ENCODE data around the gene URB1.

Gene URB1

DNA sequence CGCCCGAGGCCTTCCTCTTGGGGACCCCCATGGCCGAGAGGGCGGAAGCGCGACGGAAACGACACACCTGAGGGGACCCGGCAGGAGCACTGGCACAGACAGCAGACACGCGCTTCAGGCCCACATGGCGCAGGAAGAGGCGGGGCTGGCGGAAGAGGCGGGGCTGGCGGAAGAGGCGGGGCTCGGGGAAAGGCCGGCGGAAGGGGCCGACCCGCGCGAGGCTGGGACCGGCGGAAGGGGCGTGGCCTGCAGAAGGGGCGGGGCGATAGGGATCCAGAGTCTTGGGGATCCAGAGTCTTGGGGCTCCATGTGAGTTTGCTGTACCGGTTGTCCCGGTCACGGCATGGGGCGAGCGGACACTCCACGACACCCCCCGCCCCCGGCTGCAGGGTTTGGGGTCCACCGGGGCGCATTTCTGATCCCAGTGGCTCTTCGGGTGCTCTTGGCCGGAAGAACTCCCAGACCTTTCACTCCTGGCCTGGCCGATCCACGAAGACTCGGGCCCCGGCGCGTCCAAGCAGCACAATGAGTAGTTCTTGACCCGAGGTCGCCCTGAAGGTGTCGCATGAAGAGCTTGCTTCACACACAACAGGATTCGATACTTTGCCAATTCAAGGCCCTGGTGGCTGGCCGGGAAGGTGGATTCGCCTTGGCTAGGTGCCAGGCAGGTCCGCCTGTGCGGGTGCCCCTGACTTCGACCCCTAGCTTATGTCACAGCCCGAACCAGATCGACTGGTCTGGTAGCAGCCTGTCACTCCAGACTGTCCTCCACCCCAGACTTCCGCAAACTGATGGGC, at the start of gene URB1:
Gene URB1 (minus strand): TSS at position 133 of the 797 bp plus-strand sequence. CDS start 102 bp downstream, at position 31.
- TF ChIP-seq CTCF (IDR thresholded peaks at IDR 0.05): no peak

- no peak for TF ChIP-seq CTCF (IDR thresholded peaks at IDR 0.05)
These were observed 44.9 kb upstream of the URB1 start for GRCh38 chr21:32437729-32438128.

DNA sequence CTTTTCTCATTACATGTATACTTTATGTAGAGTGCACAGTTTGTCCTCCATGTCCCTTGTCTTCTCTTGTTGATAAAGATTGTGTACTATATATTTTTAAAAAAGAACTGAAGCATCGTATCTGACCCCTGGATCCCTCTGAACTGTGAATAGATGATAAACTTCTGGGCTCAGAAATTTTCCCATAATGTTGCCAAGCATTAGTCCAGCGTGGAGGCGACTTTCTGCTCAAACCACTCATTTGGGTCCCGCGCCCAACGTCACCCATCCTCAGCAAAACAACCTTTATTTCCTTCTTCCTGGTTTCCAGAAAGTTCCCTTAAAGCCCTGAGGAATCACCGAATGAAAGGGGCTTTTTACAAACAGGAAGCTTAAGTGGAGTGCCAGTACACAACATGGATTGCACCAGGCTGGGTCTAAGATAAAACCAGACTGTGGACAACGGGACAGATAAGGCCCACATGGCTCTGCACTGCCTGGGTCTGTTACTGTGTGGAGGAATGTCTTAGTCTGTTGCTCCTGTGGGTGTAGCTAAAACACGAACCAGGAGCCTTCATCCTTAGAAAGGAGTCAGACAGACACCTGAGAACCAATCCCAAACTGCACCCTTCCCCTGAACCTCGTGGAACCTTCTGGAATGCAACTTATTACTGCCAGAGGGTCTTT, 35.3 kb upstream of the URB1 start:
- TF ChIP-seq CTCF (IDR thresholded peaks at IDR 0.05): no peak

DNA sequence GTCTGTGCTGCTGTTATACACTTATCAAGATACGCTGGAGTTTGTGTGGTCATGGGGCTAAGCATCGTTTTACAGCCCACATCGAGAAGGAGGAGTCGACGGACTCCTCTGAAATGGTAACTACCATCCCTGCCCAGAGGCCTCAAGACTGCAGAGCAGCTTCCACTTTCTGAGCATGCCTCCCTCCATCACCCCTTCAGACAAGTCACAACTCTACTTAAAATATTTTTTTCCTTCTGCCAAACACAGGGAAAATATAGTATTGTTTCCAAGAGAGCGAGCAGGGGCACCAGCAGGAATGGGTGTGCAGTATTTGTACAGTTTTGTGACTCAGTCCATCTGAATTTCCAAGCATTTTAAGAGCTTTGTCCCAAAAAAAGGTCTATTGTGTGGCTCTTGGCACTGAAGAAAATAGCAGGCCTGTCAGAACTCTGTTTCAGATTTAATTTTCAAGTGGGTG, 33.8 kb upstream of the URB1 start:
- no peak for TF ChIP-seq CTCF (IDR thresholded peaks at IDR 0.05)

- TF ChIP-seq CTCF (IDR thresholded peaks at IDR 0.05): no peak
These were observed 33.3 kb upstream of the URB1 start for GRCh38 chr21:32426066-32426465.

DNA sequence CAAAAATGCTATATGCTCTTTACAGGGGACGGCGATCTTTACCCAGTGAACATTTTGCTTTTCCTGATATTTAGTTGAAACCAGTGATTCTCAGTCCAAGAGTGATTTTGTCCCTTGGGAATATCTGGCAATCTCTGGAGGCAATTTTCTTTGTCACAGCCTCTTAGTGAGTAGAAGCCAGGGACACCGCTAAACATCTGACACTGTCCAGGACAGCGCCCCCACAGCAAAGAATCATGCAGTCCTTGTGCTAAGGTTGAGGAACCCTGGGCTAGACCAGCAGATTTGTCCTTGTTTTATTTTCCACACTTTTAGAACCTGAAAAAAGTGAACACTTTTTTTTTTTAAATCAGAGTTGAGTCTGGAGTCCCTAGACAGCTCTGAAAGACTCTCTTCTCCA, 32.8 kb upstream of the URB1 start:
- TF ChIP-seq CTCF (IDR thresholded peaks at IDR 0.05): no peak

DNA sequence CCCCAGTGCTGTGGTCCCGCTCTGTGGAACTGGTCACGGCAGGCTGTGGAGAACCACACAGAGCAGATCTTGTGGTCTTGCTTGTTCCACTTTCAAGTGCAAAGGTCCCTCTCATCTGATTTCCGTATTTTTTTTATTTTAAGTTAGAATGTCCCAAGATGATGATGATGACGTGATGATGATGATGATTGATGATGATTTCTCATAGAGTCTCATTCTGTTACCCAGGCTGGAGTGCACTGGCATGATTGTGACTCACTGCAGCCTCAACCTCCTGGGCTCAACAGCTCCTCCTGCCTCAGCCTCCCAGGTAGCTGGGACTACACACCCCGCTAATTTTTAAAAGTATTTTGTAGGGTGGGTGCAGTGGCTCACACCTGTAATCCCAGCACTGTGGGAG, 31.9 kb upstream of the URB1 start:
- no peak for TF ChIP-seq CTCF (IDR thresholded peaks at IDR 0.05)
